NCI-H748 (cell line): ENCODE results near the gene FYN.

Experiments
- DNase-seq: peaks from one replicate; lab custom pipeline; 2025; ENCODE audit not compliant: unreplicated experiment; lab: John Stamatoyannopoulos, UW

FYN gene

GRCh38 chr6:111734068-111735061, 138.9 kb downstream of the FYN start:
- no peak for DNase-seq

GRCh38 chr6:111732390-111732789, 140.9 kb downstream of the FYN start:
- DNase-seq = no peak

- DNase-seq = peak; percentile 17
Observed at GRCh38 chr6:111731456-111732195, 141.6 kb downstream of the FYN start.

GRCh38 chr6:111730864-111731263, 142.4 kb downstream of the FYN start:
- DNase-seq = peak; percentile 67

GRCh38 chr6:111727802-111728201, 145.4 kb downstream of the FYN start:
- no peak for DNase-seq

GRCh38 chr6:111727041-111727440, 146.2 kb downstream of the FYN start:
- no peak for DNase-seq

- no peak for DNase-seq
Observed at GRCh38 chr6:111725446-111726112, 147.7 kb downstream of the FYN start.

- DNase-seq = no peak
Observed at GRCh38 chr6:111724505-111724904, 148.7 kb downstream of the FYN start.

GRCh38 chr6:111724039-111724438, 149.2 kb downstream of the FYN start:
- no peak for DNase-seq

- no peak for DNase-seq
Observed at GRCh38 chr6:111723412-111723970, 149.8 kb downstream of the FYN start.

GRCh38 chr6:111722179-111722731, 151.0 kb downstream of the FYN start:
- no peak for DNase-seq

GRCh38 chr6:111721753-111722154, 151.5 kb downstream of the FYN start:
- peak; percentile 32 for DNase-seq

- no peak for DNase-seq
Observed at GRCh38 chr6:111720931-111721496, 152.2 kb downstream of the FYN start.

GRCh38 chr6:111718990-111719389, 154.3 kb downstream of the FYN start:
- no peak for DNase-seq

GRCh38 chr6:111718326-111718725, 154.9 kb downstream of the FYN start:
- DNase-seq = no peak

- no peak for DNase-seq
Observed at GRCh38 chr6:111717621-111718020, 155.6 kb downstream of the FYN start.

GRCh38 chr6:111716325-111716724, 156.9 kb downstream of the FYN start:
- DNase-seq = no peak

- peak; percentile 15 for DNase-seq
Observed at GRCh38 chr6:111715321-111715720, 157.9 kb downstream of the FYN start.

- no peak for DNase-seq
Observed at GRCh38 chr6:111714416-111715270, 158.6 kb downstream of the FYN start.

- DNase-seq = no peak
Observed at GRCh38 chr6:111713811-111714210, 159.4 kb downstream of the FYN start.
